H9 (cell line): ENCODE data around the gene CHD3. TPM values are rescaled to one million over a fixed set of nuclear protein-coding genes. Genes with fewer than 3 reads are reported as not detected.

Source experiments
- DNase-seq: peaks from one replicate; pipeline ENCODE4 v3.0.0-alpha.2; 2017
- H2AFZ ChIP-seq: one replicate; pipeline ENCODE4 v1.6.1; 2013; ENCODE audit warnings: mild to moderate bottlenecking, low read length, control low read depth, moderate library complexity
- H2AK5ac ChIP-seq: 2 replicates; pipeline ENCODE4 v1.6.1; 2013; ENCODE audit warnings: low read length, control low read depth, mixed read lengths; ENCODE audit not compliant: insufficient read length
- H2BK120ac ChIP-seq: one replicate; pipeline ENCODE4 v1.6.1; 2013; ENCODE audit warnings: low read depth, mild to moderate bottlenecking, low read length, control low read depth, inconsistent platforms; ENCODE audit not compliant: poor library complexity, severe bottlenecking
- H2BK12ac ChIP-seq: 2 replicates; pipeline ENCODE4 v1.6.1; 2013; ENCODE audit warnings: low read length, control low read depth, mixed read lengths, low read depth; ENCODE audit not compliant: insufficient read length
- H2BK15ac ChIP-seq: 2 replicates; pipeline ENCODE4 v1.6.1; 2013; ENCODE audit warnings: low read depth, low read length, control low read depth
- H2BK20ac ChIP-seq: one replicate; pipeline ENCODE4 v1.6.1; 2013; ENCODE audit warnings: low read depth, mild to moderate bottlenecking, low read length, control low read depth, inconsistent platforms; ENCODE audit not compliant: poor library complexity, severe bottlenecking
- H2BK5ac ChIP-seq: 2 replicates; pipeline ENCODE4 v1.6.1; 2013; ENCODE audit warnings: low read length, control low read depth, mixed read lengths; ENCODE audit not compliant: insufficient read length
- H3K14ac ChIP-seq: 2 replicates; pipeline ENCODE4 v1.6.1; 2013; ENCODE audit warnings: low read length, control low read depth; ENCODE audit not compliant: insufficient read depth
- H3K18ac ChIP-seq: 2 replicates; pipeline ENCODE4 v1.6.1; 2013; ENCODE audit warnings: low read depth, mild to moderate bottlenecking, mixed read lengths, low read length, control low read depth; ENCODE audit not compliant: insufficient read length
- H3K23ac ChIP-seq: 2 replicates; pipeline ENCODE4 v1.6.1; 2013; ENCODE audit warnings: low read length, control low read depth, mixed read lengths, low read depth; ENCODE audit not compliant: insufficient read length
- H3K23me2 ChIP-seq: 2 replicates; pipeline ENCODE4 v1.6.1; 2013; ENCODE audit warnings: low read depth, mild to moderate bottlenecking, mixed read lengths, low read length, control low read depth; ENCODE audit not compliant: insufficient read length, poor library complexity, severe bottlenecking
- H3K27ac ChIP-seq: 2 replicates; pipeline ENCODE4 v1.5.1; 2013; ENCODE audit warnings: low read length, control low read depth, mixed read lengths, low read depth; ENCODE audit not compliant: insufficient read length
- H3K27me3 ChIP-seq: 2 replicates; pipeline ENCODE4 v1.6.1; 2013; ENCODE audit warnings: low read length, control low read depth, inconsistent platforms; ENCODE audit not compliant: insufficient read depth
- H3K4ac ChIP-seq: 2 replicates; pipeline ENCODE4 v1.6.1; 2013; ENCODE audit warnings: low read depth, mild to moderate bottlenecking, control low read depth, inconsistent platforms, low read length, moderate library complexity
- H3K4me1 ChIP-seq: 2 replicates; pipeline ENCODE4 v1.6.1; 2013; ENCODE audit warnings: low read length, control low read depth, inconsistent platforms; ENCODE audit not compliant: insufficient read depth
- H3K4me2 ChIP-seq: 2 replicates; pipeline ENCODE4 v1.6.1; 2013; ENCODE audit warnings: low read length, control low read depth, mixed read lengths; ENCODE audit not compliant: insufficient read length, insufficient read depth
- H3K56ac ChIP-seq: 2 replicates; pipeline ENCODE4 v1.6.1; 2013; ENCODE audit warnings: low read depth, mild to moderate bottlenecking, mixed read lengths, low read length, control low read depth; ENCODE audit not compliant: insufficient read length
- H3K79me1 ChIP-seq: 2 replicates; pipeline ENCODE4 v1.6.1; 2013; ENCODE audit warnings: low read depth, mild to moderate bottlenecking, moderate library complexity, low read length, control low read depth, inconsistent platforms; ENCODE audit not compliant: insufficient read depth, poor library complexity, severe bottlenecking
- H3K79me2 ChIP-seq: 2 replicates; pipeline ENCODE4 v1.6.1; 2013; ENCODE audit warnings: low read length, control low read depth, inconsistent platforms; ENCODE audit not compliant: insufficient read depth
- H3K9ac ChIP-seq: 2 replicates; pipeline ENCODE4 v1.6.1; 2013; ENCODE audit warnings: low read length, control low read depth, mixed read lengths; ENCODE audit not compliant: insufficient read length; ENCODE audit errors: extremely low read depth
- H3K9me3 ChIP-seq: one replicate; pipeline ENCODE4 v1.6.1; 2013; ENCODE audit warnings: low read depth, low read length, inconsistent platforms; ENCODE audit not compliant: control insufficient read depth
- H3T11ph ChIP-seq: one replicate; pipeline ENCODE4 v1.6.1; 2013; ENCODE audit warnings: mild to moderate bottlenecking, low read length, control low read depth, inconsistent platforms
- H4K20me1 ChIP-seq: one replicate; pipeline ENCODE4 v1.6.1; 2013; ENCODE audit not compliant: control insufficient read depth, insufficient read length, insufficient read depth
- H4K5ac ChIP-seq: 2 replicates; pipeline ENCODE4 v1.6.1; 2013; ENCODE audit warnings: low read depth, mild to moderate bottlenecking, mixed read lengths, low read length, control low read depth; ENCODE audit not compliant: insufficient read length
- H4K8ac ChIP-seq: replicated peaks from 2 replicates; pipeline ENCODE4 v1.6.1; 2013; ENCODE audit warnings: low read length, control low read depth, mixed read lengths, low read depth; ENCODE audit not compliant: insufficient read length
- H4K91ac ChIP-seq: 2 replicates; pipeline ENCODE4 v1.6.1; 2013; ENCODE audit warnings: low read depth, mild to moderate bottlenecking, moderate library complexity, mixed read lengths, low read length, control low read depth; ENCODE audit not compliant: insufficient read length
- H3K27ac Mint-ChIP-seq, 3 experiments: 2 replicates in 2 of 3; 3 replicates in 1 of 3; pipeline ENCODE4 v1.8.0; 2020 to 2021; ENCODE audit warnings: mixed read lengths in 3 of 3, mild to moderate bottlenecking in 1 of 3, moderate library complexity in 1 of 3
- H3K27me3 Mint-ChIP-seq: 2 replicates; pipeline ENCODE4 v1.8.0; 2021; ENCODE audit warnings: low read depth, mild to moderate bottlenecking, moderate library complexity, mixed read lengths
- H3K36me3 Mint-ChIP-seq, 3 experiments: 2 replicates in 2 of 3; 3 replicates in 1 of 3; pipeline ENCODE4 v1.8.0; 2020 to 2021; ENCODE audit warnings: low read depth in 3 of 3, mixed read lengths in 3 of 3; ENCODE audit not compliant: insufficient read depth in 1 of 3
- H3K4me1 Mint-ChIP-seq, 2 experiments: 2 replicates each; pipeline ENCODE4 v1.8.0; 2020; ENCODE audit warnings: mixed read lengths in 2 of 2
- H3K4me3 Mint-ChIP-seq, 2 experiments: 2 replicates in 1 of 2; 3 replicates in 1 of 2; pipeline ENCODE4 v1.8.0; 2020 to 2021; ENCODE audit warnings: mild to moderate bottlenecking in 2 of 2, mixed read lengths in 2 of 2, moderate library complexity in 1 of 2
- H3K9me3 Mint-ChIP-seq, 2 experiments: 2 replicates in 1 of 2; 3 replicates in 1 of 2; pipeline ENCODE4 v1.8.0; 2020; ENCODE audit warnings: mild to moderate bottlenecking in 2 of 2, mixed read lengths in 2 of 2, moderate library complexity in 1 of 2
- CTCF ChIP-seq: fragments of 200-600 bp; sonication (generic); conservative IDR thresholded peaks from 3 replicates; pipeline ENCODE4 v1.8.0; 2021; ENCODE audit warnings: antibody characterized with exemption, mild to moderate bottlenecking
- WGBS: extraction: QIAGEN DNeasy Blood & Tissue Kit; methylation state at CpG from one replicate; pipeline ENCODE4 v1.1.7; 2013; ENCODE audit warnings: missing lambda C conversion rate, low lambda C conversion rate, mixed read lengths; ENCODE audit not compliant: insufficient read length; ENCODE audit errors: extremely low coverage; 5-methylcytosine and 5-hydroxymethylcytosine counted together
- total RNA-seq: library from RNA; stranded (reverse); gene quantifications from 2 replicates; pipeline ENCODE4 v1.2.1, GENCODE V29; 2021

The CHD3 gene
- total RNA-seq, 1 experiment from 2014 or later = 33.2 TPM

- Histone ChIP-seq H3K9me3 (no peaks in the 10 kb centered on the region), H3K27ac (no peak overlapping the region), H3K9ac (no peak overlapping the region), H3K23ac (no peak overlapping the region), H2BK120ac (no peak overlapping the region), H4K5ac (no peak overlapping the region), H4K8ac (no peak overlapping the region), H4K20me1 (no peaks in the 10 kb centered on the region), H2BK20ac (no peak overlapping the region), H3K14ac (no peak overlapping the region), H3K27me3 (no peaks in the 10 kb centered on the region), H3K4ac (no peak overlapping the region), H3K18ac (no peak overlapping the region), H3K79me1 (no peaks in the 10 kb centered on the region), H2AK5ac (no peak overlapping the region), H3K79me2 (no peaks in the 10 kb centered on the region), H3K4me1 (no peaks in the 10 kb centered on the region), H2BK5ac (no peak overlapping the region), H3T11ph (no peak overlapping the region), H3K23me2 (no peaks in the 10 kb centered on the region), H3K56ac (no peak overlapping the region), H4K91ac (no peak overlapping the region), H2AFZ (no peak overlapping the region), H2BK12ac (no peak overlapping the region), H3K4me2 (no peak overlapping the region), H2BK15ac (no peak overlapping the region)
- WGBS = no CpG with 5 or more reads among the region's 5 CpGs
- Mint-ChIP-seq H3K9me3 (no peaks in the 10 kb centered on the region), H3K36me3 (peaks cover 3 to 27% (median 12%) of the 10 kb centered on the region in 3 experiments; a peak in 6 of 7 replicates), H3K4me3 (no peak overlapping the region), H3K4me1 (peaks cover 4% of the 10 kb centered on the region in 2 experiments), H3K27me3 (no peaks in the 10 kb centered on the region), H3K27ac (peak overlapping the region in 1 of 3 experiments; percentile 6; a peak in 1 of 7 replicates)
- no peak for TF ChIP-seq CTCF
- DNase-seq = no peak
Measured at GRCh38 chr17:7867881-7868329, 20.7 kb upstream of the CHD3 start.
